Osteoblast (primary cell): ENCODE measurements around the gene FAM43A. TPM values are rescaled to one million over a fixed set of nuclear protein-coding genes. Genes with fewer than 3 reads are reported as not detected.

Source experiments
- DNase-seq: peaks from one replicate; pipeline ENCODE4 v3.0.0; 2011; ENCODE audit warnings: low spot score, mixed read lengths; ENCODE audit not compliant: insufficient read length; ENCODE audit errors: missing footprints
- H2AFZ ChIP-seq: 2 replicates; pipeline ENCODE4 v1.6.0; 2011; ENCODE audit warnings: mild to moderate bottlenecking, low read length
- H3K27ac ChIP-seq: 2 replicates; pipeline ENCODE4 v1.5.1; 2011; ENCODE audit warnings: mild to moderate bottlenecking, low read depth, low read length, moderate library complexity
- H3K27me3 ChIP-seq: 2 replicates; pipeline ENCODE4 v1.6.0; 2012; ENCODE audit warnings: mild to moderate bottlenecking, control low read depth, inconsistent platforms, low read length, moderate library complexity; ENCODE audit not compliant: insufficient read depth
- H3K36me3 ChIP-seq: 2 replicates; pipeline ENCODE4 v1.5.1; 2011; ENCODE audit warnings: mild to moderate bottlenecking, low read length, control low read depth, moderate library complexity; ENCODE audit not compliant: insufficient read depth
- H3K4me1 ChIP-seq: 2 replicates; pipeline ENCODE4 v1.5.1; 2011; ENCODE audit warnings: mild to moderate bottlenecking, low read length, control low read depth, moderate library complexity; ENCODE audit not compliant: insufficient read depth
- H3K4me2 ChIP-seq: 2 replicates; pipeline ENCODE4 v1.6.0; 2011; ENCODE audit warnings: mild to moderate bottlenecking, low read length; ENCODE audit not compliant: insufficient read depth
- H3K4me3 ChIP-seq: fragments of 200-600 bp; sonication (generic); 3 replicates; pipeline ENCODE4 v1.5.1; 2012; ENCODE audit warnings: mild to moderate bottlenecking, low read length, inconsistent platforms; ENCODE audit not compliant: insufficient read depth
- H3K79me2 ChIP-seq: 2 replicates; pipeline ENCODE4 v1.6.0; 2012; ENCODE audit warnings: mild to moderate bottlenecking, low read length, control low read depth, inconsistent platforms; ENCODE audit not compliant: insufficient read depth
- H3K9me3 ChIP-seq: 2 replicates; pipeline ENCODE4 v1.5.1; 2011; ENCODE audit warnings: low read depth, low read length, control low read depth
- H4K20me1 ChIP-seq: 2 replicates; pipeline ENCODE4 v1.6.0; 2012; ENCODE audit warnings: mild to moderate bottlenecking, low read length, control low read depth; ENCODE audit not compliant: insufficient read depth
- CTCF ChIP-seq: IDR thresholded peaks from 2 replicates; pipeline ENCODE4 v1.5.1; 2011; ENCODE audit warnings: mild to moderate bottlenecking, low read depth, low read length, moderate library complexity; ENCODE audit errors: extremely low read depth
- total RNA-seq: library from RNA; depleted of rRNA; stranded (reverse); fragments of >200 nt; gene quantifications from 2 replicates; pipeline ENCODE4 v1.2.3, GENCODE V29; 2012

FAM43A gene
- total RNA-seq, 1 donor, result 17.0 TPM

DNA sequence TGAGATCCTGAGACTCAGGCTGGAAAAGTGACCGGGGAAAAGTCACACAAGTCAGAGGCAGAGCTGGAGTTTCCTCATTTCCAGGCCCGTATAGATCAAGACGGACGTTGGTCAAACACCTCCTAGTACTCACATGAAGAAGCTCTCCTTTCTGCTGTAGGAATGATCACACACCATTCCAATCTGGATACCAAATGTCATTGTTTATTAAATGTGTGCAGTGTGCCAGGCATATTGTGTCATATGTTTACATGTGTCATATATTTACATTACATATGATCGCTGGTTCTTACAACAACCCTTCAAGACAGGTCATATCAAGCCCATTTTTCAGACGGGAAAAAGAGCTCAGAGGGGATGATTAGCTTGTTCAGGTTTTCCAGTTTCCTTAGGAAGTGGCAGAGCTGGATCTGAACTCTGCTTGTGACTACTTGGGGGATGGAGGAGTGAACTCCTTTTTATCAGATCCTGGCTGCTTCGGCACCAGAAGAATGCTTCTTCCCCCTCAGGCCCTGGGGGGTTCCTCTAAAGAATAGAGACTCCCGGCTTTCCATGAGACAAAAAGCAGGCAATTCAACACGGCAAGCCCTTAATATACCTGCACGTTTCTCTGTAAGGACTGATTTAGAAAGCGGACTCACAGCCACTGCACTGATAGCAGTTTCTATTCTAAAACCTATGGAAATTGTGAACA is 41.9 kb downstream of the FAM43A start:
- H3K9me3 ChIP-seq, result no peaks in the 10 kb centered on the region
- no peaks in the 10 kb centered on the region for H3K36me3 ChIP-seq
- peaks cover 32% of the 10 kb centered on the region for H3K27me3 ChIP-seq
- no peaks in the 10 kb centered on the region for H4K20me1 ChIP-seq
- H3K4me2 ChIP-seq, result no peak overlapping the region
- no peak overlapping the region for H3K4me3 ChIP-seq
- DNase-seq, result no peak
- no peak for TF ChIP-seq CTCF
- H2AFZ ChIP-seq, result no peak overlapping the region
- no peak overlapping the region for H3K27ac ChIP-seq
- no peaks in the 10 kb centered on the region for H3K4me1 ChIP-seq
- no peaks in the 10 kb centered on the region for H3K79me2 ChIP-seq

- no peaks in the 10 kb centered on the region for H3K9me3 ChIP-seq
- DNase-seq, result no peak
- H3K4me2 ChIP-seq, result no peak overlapping the region
- H4K20me1 ChIP-seq, result no peaks in the 10 kb centered on the region
- H3K4me3 ChIP-seq, result no peak overlapping the region
- H3K36me3 ChIP-seq, result no peaks in the 10 kb centered on the region
- TF ChIP-seq CTCF, result no peak
- H3K79me2 ChIP-seq, result no peaks in the 10 kb centered on the region
- H3K27me3 ChIP-seq, result peaks cover 32% of the 10 kb centered on the region
- H3K4me1 ChIP-seq, result no peaks in the 10 kb centered on the region
- no peak overlapping the region for H2AFZ ChIP-seq
- H3K27ac ChIP-seq, result no peak overlapping the region
Measured at GRCh38 chr3:194728986-194729385, 43.3 kb downstream of the FAM43A start.

GRCh38 chr3:194730365-194730764 is 44.7 kb downstream of the FAM43A start:
- Histone ChIP-seq H3K36me3 (no peaks in the 10 kb centered on the region), H3K27me3 (peaks cover 30% of the 10 kb centered on the region), H3K4me2 (no peak overlapping the region), H3K4me1 (no peaks in the 10 kb centered on the region), H3K27ac (no peak overlapping the region), H4K20me1 (no peaks in the 10 kb centered on the region), H2AFZ (no peak overlapping the region), H3K4me3 (no peak overlapping the region), H3K79me2 (no peaks in the 10 kb centered on the region), H3K9me3 (no peaks in the 10 kb centered on the region)
- no peak for TF ChIP-seq CTCF
- DNase-seq, result no peak

DNA sequence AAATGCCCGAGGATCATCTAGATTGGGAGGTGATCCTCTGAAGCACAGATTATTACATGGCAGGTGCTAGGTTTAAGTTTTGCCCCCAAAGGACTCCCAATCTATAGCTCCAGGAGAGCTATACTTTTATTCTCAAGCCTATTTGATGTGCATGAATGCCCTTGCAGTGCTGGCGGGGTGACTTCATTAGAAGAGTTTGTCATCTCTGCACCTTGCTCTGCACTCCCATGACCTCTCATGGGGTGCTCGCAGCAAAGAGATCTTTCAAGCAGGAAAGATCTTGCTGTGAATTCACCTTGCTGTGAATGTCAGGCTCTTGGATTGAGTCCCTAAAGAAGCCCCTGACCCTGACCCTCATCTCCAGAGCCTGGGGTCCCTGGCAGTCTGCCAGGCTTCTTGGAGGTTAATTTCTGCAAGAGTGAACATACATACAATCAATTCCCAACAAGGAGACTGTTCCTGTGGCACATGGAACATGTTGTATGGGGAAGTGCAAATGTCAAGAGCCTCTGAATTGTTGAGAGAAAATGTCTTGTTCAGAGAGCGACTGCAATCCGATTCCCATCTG is 45.9 kb downstream of the FAM43A start:
- Histone ChIP-seq H3K36me3 (no peaks in the 10 kb centered on the region), H3K4me3 (no peak overlapping the region), H2AFZ (no peak overlapping the region), H3K4me2 (no peak overlapping the region), H3K79me2 (no peaks in the 10 kb centered on the region), H3K27me3 (peaks cover 37% of the 10 kb centered on the region), H3K27ac (no peak overlapping the region), H4K20me1 (no peaks in the 10 kb centered on the region), H3K9me3 (no peaks in the 10 kb centered on the region), H3K4me1 (no peaks in the 10 kb centered on the region)
- TF ChIP-seq CTCF, result no peak
- no peak for DNase-seq
